Hepatocyte (in vitro differentiated cells): ENCODE data around the gene C18orf63.

Experiments used
- CTCF ChIP-seq: fragments of 200-600 bp; sonication (generic); IDR thresholded peaks from 2 replicates; pipeline ENCODE4 v1.5.1; 2016; ENCODE audit warnings: antibody characterized with exemption, mild to moderate bottlenecking; ENCODE audit not compliant: poor library complexity
- EZH2 ChIP-seq: fragments of 200-600 bp; sonication (generic); IDR thresholded peaks from 2 replicates; pipeline ENCODE4 v1.6.1; 2016; ENCODE audit warnings: antibody characterized with exemption, mild to moderate bottlenecking, borderline replicate concordance

- TF ChIP-seq CTCF, result no peak
- TF ChIP-seq EZH2, result no peak
Observed at GRCh38 chr18:74299746-74300145, 15.9 kb upstream of the C18orf63 start.
